Measurements from ENCODE around the gene TSNAX.

Gene TSNAX

GRCh38 chr1:231611111-231611510 lies 82.6 kb downstream of the TSNAX start:
- no peak overlapping the region for H3K4me3 ChIP-seq (ENCODE audit: low read depth, low read length)
- TF ChIP-seq CTCF (IDR thresholded peaks at IDR 0.05; ENCODE audit: low read depth, low read length, missing control alignments), result no peak
- no peak for DNase-seq (ENCODE audit: low read depth)
- in situ Hi-C loops (cut with HindIII; ENCODE audit: low sequenced_read_pairs), result no loop called here

GRCh38 chr1:231611851-231612250 lies 83.4 kb downstream of the TSNAX start:
- no peak for TF ChIP-seq CTCF (IDR thresholded peaks at IDR 0.05; ENCODE audit: low read depth, low read length, missing control alignments)
- H3K4me3 ChIP-seq (ENCODE audit: low read depth, low read length), result no peak overlapping the region
- DNase-seq (ENCODE audit: low read depth), result no peak
- in situ Hi-C loops (cut with HindIII; ENCODE audit: low sequenced_read_pairs), result no loop called here

- no peak for TF ChIP-seq CTCF (IDR thresholded peaks at IDR 0.05; ENCODE audit: low read depth, low read length, missing control alignments)
- H3K4me3 ChIP-seq (ENCODE audit: low read depth, low read length), result no peak overlapping the region
- DNase-seq (ENCODE audit: low read depth), result no peak
- in situ Hi-C loops (cut with HindIII; ENCODE audit: low sequenced_read_pairs), result no loop called here
Measured at GRCh38 chr1:231612393-231613089, 84.1 kb downstream of the TSNAX start.

GRCh38 chr1:231613419-231614349 lies 85.2 kb downstream of the TSNAX start:
- no peak for DNase-seq (ENCODE audit: low read depth)
- H3K4me3 ChIP-seq (ENCODE audit: low read depth, low read length), result no peak overlapping the region

More at GRCh38 chr1:231613419-231614349, 85.2 kb downstream of the TSNAX start:
- in situ Hi-C loops (cut with HindIII; ENCODE audit: low sequenced_read_pairs), result no loop called here
- no peak for TF ChIP-seq CTCF (IDR thresholded peaks at IDR 0.05; ENCODE audit: low read depth, low read length, missing control alignments)
